Mesendoderm (in vitro differentiated cells): Measurements from ENCODE around the gene SPATA2L.

Source experiments
- DNase-seq: peaks from one replicate; pipeline ENCODE4 v3.0.0; 2013
- H2AK5ac ChIP-seq: 2 replicates; pipeline ENCODE4 v1.6.1; 2013; ENCODE audit warnings: low read length, inconsistent platforms
- H2BK120ac ChIP-seq: 2 replicates; pipeline ENCODE4 v1.6.1; 2013; ENCODE audit warnings: low read depth, mild to moderate bottlenecking, low read length, moderate library complexity, mixed read lengths
- H2BK15ac ChIP-seq: replicated peaks from 2 replicates; pipeline ENCODE4 v1.6.1; 2013; ENCODE audit warnings: low read depth, mild to moderate bottlenecking, moderate library complexity
- H2BK5ac ChIP-seq: 2 replicates; pipeline ENCODE4 v1.6.1; 2013; ENCODE audit warnings: low read length, inconsistent platforms
- H3K18ac ChIP-seq: 2 replicates; pipeline ENCODE4 v1.6.1; 2013; ENCODE audit warnings: mild to moderate bottlenecking, low read length, mixed read lengths
- H3K23ac ChIP-seq: one replicate; pipeline ENCODE4 v1.6.1; 2013; ENCODE audit warnings: low read length
- H3K27ac ChIP-seq: 2 replicates; pipeline ENCODE4 v1.5.1; 2013; ENCODE audit warnings: low read depth, mild to moderate bottlenecking, inconsistent platforms, low read length, moderate library complexity
- H3K27me3 ChIP-seq: 2 replicates; pipeline ENCODE4 v1.6.1; 2013; ENCODE audit warnings: low read length, control low read depth, mild to moderate bottlenecking, inconsistent platforms; ENCODE audit not compliant: insufficient read depth, poor library complexity
- H3K36me3 ChIP-seq: 2 replicates; pipeline ENCODE4 v1.6.1; 2013; ENCODE audit warnings: low read length, inconsistent platforms; ENCODE audit not compliant: control insufficient read depth, insufficient read depth
- H3K4ac ChIP-seq: one replicate; pipeline ENCODE4 v1.6.1; 2013; ENCODE audit warnings: low read depth, mild to moderate bottlenecking, low read length, moderate library complexity
- H3K4me1 ChIP-seq: 2 replicates; pipeline ENCODE4 v1.6.1; 2013; ENCODE audit warnings: low read depth, low read length, inconsistent platforms; ENCODE audit not compliant: control insufficient read depth
- H3K4me2 ChIP-seq: 2 replicates; pipeline ENCODE4 v1.6.1; 2013; ENCODE audit warnings: low read length
- H3K4me3 ChIP-seq: 2 replicates; pipeline ENCODE4 v1.5.1; 2013; ENCODE audit warnings: mild to moderate bottlenecking, low read length
- H3K56ac ChIP-seq: one replicate; pipeline ENCODE4 v1.6.1; 2013; ENCODE audit warnings: low read length
- H3K79me1 ChIP-seq: 2 replicates; pipeline ENCODE4 v1.6.1; 2013; ENCODE audit warnings: low read length, inconsistent platforms
- H3K79me2 ChIP-seq: 2 replicates; pipeline ENCODE4 v1.6.1; 2013; ENCODE audit warnings: mild to moderate bottlenecking, low read length; ENCODE audit not compliant: control insufficient read depth, insufficient read depth
- H3K9ac ChIP-seq: 2 replicates; pipeline ENCODE4 v1.6.1; 2013; ENCODE audit warnings: low read length, inconsistent platforms
- H4K5ac ChIP-seq: one replicate; pipeline ENCODE4 v1.6.1; 2013; ENCODE audit warnings: low read length
- H4K8ac ChIP-seq: one replicate; pipeline ENCODE4 v1.6.1; 2013; ENCODE audit warnings: low read depth, mild to moderate bottlenecking, control low read depth, low read length, moderate library complexity
- WGBS: extraction: QIAGEN DNeasy Blood & Tissue Kit; methylation state at CpG from one replicate; pipeline ENCODE4 v1.1.7; 2013; ENCODE audit warnings: low lambda C conversion rate, missing lambda C conversion rate; ENCODE audit not compliant: insufficient coverage; ENCODE audit errors: extremely low coverage; 5-methylcytosine and 5-hydroxymethylcytosine counted together

The SPATA2L gene

GRCh38 chr16:89706518-89707260 is 5.2 kb upstream of the SPATA2L start:
- no peaks in the 10 kb centered on the region for H3K27me3 ChIP-seq
- no peak overlapping the region for H2BK5ac ChIP-seq
- no peak overlapping the region for H3K23ac ChIP-seq
- H3K79me1 ChIP-seq: no peaks in the 10 kb centered on the region
- H4K8ac ChIP-seq: no peak overlapping the region
- H3K27ac ChIP-seq: no peak overlapping the region
- H2AK5ac ChIP-seq: no peak overlapping the region
- H4K5ac ChIP-seq: no peak overlapping the region
- H3K4me2 ChIP-seq: no peak overlapping the region
- H3K56ac ChIP-seq: peak overlapping the region; percentile 49
- no peak for DNase-seq
- H3K18ac ChIP-seq: no peak overlapping the region
- no peaks in the 10 kb centered on the region for H3K36me3 ChIP-seq
- H3K9ac ChIP-seq: no peak overlapping the region
- H3K79me2 ChIP-seq: no peaks in the 10 kb centered on the region
- no peak overlapping the region for H3K4ac ChIP-seq
- WGBS: no CpG with 5 or more reads among the region's 14 CpGs
- no peak overlapping the region for H3K4me3 ChIP-seq
- no peaks in the 10 kb centered on the region for H3K4me1 ChIP-seq
- no peak overlapping the region for H2BK15ac ChIP-seq
- no peak overlapping the region for H2BK120ac ChIP-seq

GRCh38 chr16:89705006-89705405 is 3.5 kb upstream of the SPATA2L start:
- Histone ChIP-seq H3K36me3 (no peaks in the 10 kb centered on the region), H3K4me3 (no peak overlapping the region), H2BK120ac (no peak overlapping the region), H3K9ac (no peak overlapping the region), H3K18ac (no peak overlapping the region), H4K5ac (no peak overlapping the region), H4K8ac (no peak overlapping the region), H2BK5ac (no peak overlapping the region), H3K23ac (no peak overlapping the region), H3K79me1 (no peaks in the 10 kb centered on the region), H3K27me3 (no peaks in the 10 kb centered on the region), H3K79me2 (no peaks in the 10 kb centered on the region), H3K27ac (no peak overlapping the region), H3K4me1 (peaks cover 5% of the 10 kb centered on the region), H2AK5ac (no peak overlapping the region), H3K56ac (no peak overlapping the region), H3K4me2 (no peak overlapping the region), H3K4ac (no peak overlapping the region), H2BK15ac (no peak overlapping the region)
- WGBS: no CpG with 5 or more reads among the region's 15 CpGs
- DNase-seq: no peak

DNA sequence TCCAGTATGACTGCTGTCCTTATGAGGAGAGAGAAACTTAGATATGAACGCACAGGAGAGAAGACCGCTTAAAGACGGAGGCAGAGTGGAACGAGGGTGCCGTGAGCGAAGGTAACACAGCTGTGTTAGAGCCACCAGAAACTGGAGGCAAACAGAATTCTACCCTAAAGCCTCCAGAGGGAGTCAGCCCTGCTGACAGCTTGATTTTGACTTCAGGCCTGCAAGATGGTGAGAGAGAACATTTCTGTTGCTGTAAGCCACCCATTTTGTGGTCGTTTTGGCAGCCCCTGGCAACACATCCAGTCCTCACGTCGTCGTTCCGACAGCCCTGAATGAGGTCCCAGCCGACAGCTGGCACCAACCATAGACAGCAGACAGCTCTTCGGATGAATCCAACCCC is 2.8 kb upstream of the SPATA2L start:
- Histone ChIP-seq H3K27me3 (no peaks in the 10 kb centered on the region), H3K18ac (no peak overlapping the region), H2BK5ac (no peak overlapping the region), H2BK120ac (no peak overlapping the region), H3K4me2 (no peak overlapping the region), H2BK15ac (no peak overlapping the region), H4K8ac (no peak overlapping the region), H3K4me3 (no peak overlapping the region), H3K4ac (no peak overlapping the region), H3K56ac (no peak overlapping the region), H3K36me3 (no peaks in the 10 kb centered on the region), H3K27ac (no peak overlapping the region), H3K4me1 (peaks cover 7% of the 10 kb centered on the region), H3K79me2 (no peaks in the 10 kb centered on the region), H3K79me1 (no peaks in the 10 kb centered on the region), H3K9ac (no peak overlapping the region), H2AK5ac (no peak overlapping the region), H4K5ac (no peak overlapping the region), H3K23ac (no peak overlapping the region)
- DNase-seq: no peak
- WGBS: no CpG with 5 or more reads among the region's 13 CpGs

DNA sequence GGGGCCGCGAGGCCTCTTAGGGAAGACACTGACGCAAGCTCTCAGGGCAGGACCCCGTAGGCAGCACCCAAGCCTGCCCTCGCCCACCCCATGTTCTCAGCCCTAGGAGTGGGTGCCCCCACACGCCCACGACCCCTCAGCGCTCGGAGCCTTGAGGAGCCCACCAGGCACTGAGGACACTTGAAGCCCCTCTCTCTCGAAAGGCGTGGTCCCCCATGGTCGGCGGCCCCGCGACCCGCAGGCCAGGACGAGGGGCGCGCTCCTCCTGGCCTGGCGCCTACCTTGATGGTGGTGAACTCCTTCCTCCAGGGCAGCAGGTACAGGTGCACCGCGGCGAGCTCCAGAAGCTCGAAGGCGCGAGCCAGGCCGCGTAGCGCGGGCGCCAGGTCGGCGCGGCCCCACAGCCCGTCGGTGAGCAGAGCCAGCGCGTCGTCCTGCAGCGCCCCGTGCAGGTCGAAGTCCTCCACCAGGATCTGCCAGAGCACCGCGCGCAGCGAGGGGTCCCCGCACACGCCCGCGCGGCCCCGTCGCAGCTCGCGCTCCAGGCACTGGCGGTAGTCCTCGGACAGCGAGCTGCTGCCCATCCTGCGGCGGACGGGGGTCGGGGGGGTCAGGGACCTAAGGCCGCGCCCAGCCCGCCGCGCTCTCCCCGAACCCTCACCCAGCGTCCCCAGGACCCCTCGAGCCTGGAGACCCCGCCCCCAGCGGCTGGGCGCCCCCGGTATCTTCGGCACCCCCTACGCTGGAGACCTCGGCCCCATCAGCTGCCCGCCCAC is 668 bp downstream of the SPATA2L start:
- peak overlapping the region; percentile 80 for H3K23ac ChIP-seq
- no peak overlapping the region for H2AK5ac ChIP-seq
- H4K5ac ChIP-seq: no peak overlapping the region
- no peak overlapping the region for H3K4ac ChIP-seq
- H2BK5ac ChIP-seq: no peak overlapping the region
- H3K56ac ChIP-seq: peak overlapping the region; percentile 90
- H3K79me2 ChIP-seq: no peaks in the 10 kb centered on the region
- H2BK120ac ChIP-seq: no peak overlapping the region
- H3K36me3 ChIP-seq: peaks cover 2% of the 10 kb centered on the region
- H3K4me3 ChIP-seq: peak overlapping the region; percentile 74
- H2BK15ac ChIP-seq: no peak overlapping the region
- H3K27me3 ChIP-seq: no peaks in the 10 kb centered on the region
- DNase-seq: peak; percentile 83
- H3K9ac ChIP-seq: peak overlapping the region; percentile 80
- H3K4me1 ChIP-seq: peaks cover 7% of the 10 kb centered on the region
- H4K8ac ChIP-seq: no peak overlapping the region
- no peaks in the 10 kb centered on the region for H3K79me1 ChIP-seq
- H3K4me2 ChIP-seq: peak overlapping the region; percentile 88
- no CpG with 5 or more reads among the region's 78 CpGs for WGBS
- no peak overlapping the region for H3K18ac ChIP-seq
- H3K27ac ChIP-seq: peak overlapping the region; percentile 55

DNA sequence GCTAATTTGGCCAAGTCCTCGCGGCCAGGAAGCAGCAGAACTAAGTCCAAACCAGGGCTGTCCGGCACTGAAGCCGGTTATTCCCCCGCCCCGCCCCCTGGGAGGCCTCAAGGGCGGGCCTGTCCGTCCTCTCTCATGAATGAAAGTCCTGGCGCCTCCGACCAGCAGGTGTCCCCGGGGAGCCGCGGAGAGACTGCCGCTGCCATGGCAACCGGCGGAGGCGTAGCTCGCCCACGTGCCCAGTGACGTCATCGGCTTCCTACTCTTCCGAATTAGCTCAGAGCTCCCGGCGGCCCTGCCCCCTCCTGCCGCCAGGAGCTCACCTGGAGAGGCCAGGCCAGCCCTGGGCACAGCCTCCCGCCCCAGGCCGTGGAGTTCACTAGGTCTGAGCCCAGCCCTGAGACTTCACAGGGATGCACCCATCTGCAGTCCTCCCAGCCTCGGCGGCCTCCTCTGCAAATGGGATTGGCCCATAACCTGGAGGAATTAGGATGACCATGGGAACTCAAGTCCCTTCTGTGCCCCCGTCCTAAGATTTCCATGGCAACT is 1.3 kb downstream of the SPATA2L start:
- Histone ChIP-seq H3K27me3 (no peaks in the 10 kb centered on the region), H3K36me3 (peaks cover 2% of the 10 kb centered on the region), H3K23ac (peak overlapping the region; percentile 80), H2BK120ac (no peak overlapping the region), H3K79me1 (no peaks in the 10 kb centered on the region), H3K4me2 (peak overlapping the region; percentile 88), H4K8ac (no peak overlapping the region), H3K18ac (no peak overlapping the region), H3K56ac (peak overlapping the region; percentile 90), H3K4me3 (peak overlapping the region; percentile 74), H2AK5ac (no peak overlapping the region), H2BK15ac (no peak overlapping the region), H2BK5ac (no peak overlapping the region), H4K5ac (no peak overlapping the region), H3K79me2 (no peaks in the 10 kb centered on the region), H3K4me1 (peaks cover 7% of the 10 kb centered on the region), H3K9ac (peak overlapping the region; percentile 80), H3K27ac (no peak overlapping the region), H3K4ac (no peak overlapping the region)
- no CpG with 5 or more reads among the region's 30 CpGs for WGBS
- peak; percentile 100 for DNase-seq
